ENCODE results near the gene RANBP1.

The RANBP1 gene

GRCh38 chr22:20131597-20131858 is 15.6 kb downstream of the RANBP1 start, which contains the start of gene ZDHHC8:
Gene ZDHHC8 (plus strand): TSS chr22:20131804. CDS start chr22:20131948, 144 bp downstream.
- no peak for TF ChIP-seq CTCF (IDR thresholded peaks at IDR 0.05)
- Histone ChIP-seq H3K27ac (peak within 1 kb of the TSS; percentile 85 to 99), H3K4me3 (peak within 1 kb of the TSS; percentile 100)
- no peak for DNase-seq (ENCODE audit: low spot score)

- peak; percentile 80 for DNase-seq (ENCODE audit: low spot score)
- no peak for TF ChIP-seq CTCF (IDR thresholded peaks at IDR 0.05)
- peak overlapping the region; percentile 100 for H3K4me3 ChIP-seq
- H3K27ac ChIP-seq: peak overlapping the region; percentile 60 to 99
These were observed 16.2 kb downstream of the RANBP1 start for GRCh38 chr22:20131859-20132685.

- no peak for TF ChIP-seq CTCF (IDR thresholded peaks at IDR 0.05)
These were observed 16.9 kb downstream of the RANBP1 start for GRCh38 chr22:20132686-20133246.

GRCh38 chr22:20133930-20134549 is 18.1 kb downstream of the RANBP1 start:
- no peak overlapping the region for H3K27ac ChIP-seq
- no peak overlapping the region for H3K4me3 ChIP-seq
- DNase-seq (ENCODE audit: low spot score): no peak
- no peak for TF ChIP-seq CTCF (IDR thresholded peaks at IDR 0.05)

More at GRCh38 chr22:20132686-20133246, 16.9 kb downstream of the RANBP1 start:
- no peak for DNase-seq (ENCODE audit: low spot score)
- Histone ChIP-seq H3K27ac (no peak overlapping the region), H3K4me3 (peak overlapping the region; percentile 100)

GRCh38 chr22:20135265-20135664 is 19.4 kb downstream of the RANBP1 start:
- TF ChIP-seq CTCF (IDR thresholded peaks at IDR 0.05): no peak
- Histone ChIP-seq H3K27ac (no peak overlapping the region), H3K4me3 (no peak overlapping the region)
- DNase-seq (ENCODE audit: low spot score): no peak

GRCh38 chr22:20135806-20136602 is 20.1 kb downstream of the RANBP1 start:
- Histone ChIP-seq H3K27ac (no peak overlapping the region), H3K4me3 (no peak overlapping the region)
- no peak for TF ChIP-seq CTCF (IDR thresholded peaks at IDR 0.05)
- DNase-seq (ENCODE audit: low spot score): no peak
